Right lung (tissue), 5 donors: Measurements from ENCODE around the gene SMIM11. TPM values are rescaled to one million over a fixed set of nuclear protein-coding genes. Genes with fewer than 3 reads are reported as not detected.
"Not testable (repeated sequence)": the region's sequence is repeated elsewhere in the genome, so short reads cannot be mapped to it uniquely, and the experiment has no call there.

ENCODE experiments used
- DNase-seq, 2 donors: peaks; one replicate each; pipeline ENCODE4 v3.0.0-alpha.2; 2013
- polyA plus RNA-seq, 5 donors: library from polyadenylated mRNA; unstranded; fragments of 120-200 nt; gene quantifications; one replicate each; pipeline versions ENCODE4 v1.2.1 to v1.2.3, GENCODE V29; 2013; ENCODE audit warnings: inconsistent platforms in 1 of 5, low replicate concordance in 1 of 5; ENCODE audit not compliant: insufficient read length in 5 of 5, insufficient read depth in 1 of 5

Gene SMIM11
- polyA plus RNA-seq, 5 donors, result 2.4 to 14.3 (median 9.2) TPM

- DNase-seq, result no peak
Measured at GRCh38 chr21:34352556-34352955, 22.8 kb upstream of the SMIM11 start.

GRCh38 chr21:34353182-34353581, 22.1 kb upstream of the SMIM11 start:
- no peak for DNase-seq

DNA sequence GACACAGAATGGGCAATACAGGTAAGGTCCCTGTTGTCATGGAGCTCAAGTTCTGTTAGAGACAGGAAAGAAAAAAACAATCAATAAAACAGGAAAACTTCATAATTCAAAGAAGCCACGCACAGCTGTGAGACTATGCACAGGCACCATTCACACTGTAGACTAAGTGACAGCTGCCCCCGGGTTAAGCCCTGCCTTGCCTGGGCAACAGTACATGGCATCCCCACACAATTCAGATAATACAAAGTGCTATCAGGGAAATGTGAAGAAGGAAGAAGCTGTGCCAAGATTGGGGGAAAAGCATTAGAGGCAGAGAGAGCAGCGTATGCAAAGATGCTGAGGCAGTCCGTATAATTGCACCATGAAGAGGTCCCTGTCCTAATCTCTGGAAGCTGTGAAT, 20.5 kb upstream of the SMIM11 start:
- DNase-seq, result no peak

GRCh38 chr21:34355570-34355969, 19.7 kb upstream of the SMIM11 start:
- DNase-seq, result no peak

DNA sequence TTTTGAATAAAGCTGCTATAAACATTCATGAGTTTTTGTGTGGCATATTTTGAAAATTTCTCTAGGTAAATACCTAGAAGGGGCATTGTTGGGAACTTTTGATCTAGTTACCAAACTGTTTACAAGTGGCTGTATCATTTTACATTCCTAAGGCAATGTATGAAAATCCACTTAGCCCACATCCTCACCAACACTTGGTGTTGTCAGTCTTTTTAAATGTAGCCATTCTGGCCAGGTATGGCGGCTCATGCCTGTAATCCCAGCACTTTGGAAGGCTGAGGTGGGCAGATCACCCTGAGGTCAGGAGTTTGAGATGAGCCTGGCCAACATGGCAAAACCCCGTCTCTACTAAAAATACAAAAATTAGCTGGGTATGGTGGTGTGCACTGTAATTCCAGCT, 17.4 kb upstream of the SMIM11 start:
- no peak for DNase-seq

GRCh38 chr21:34358866-34359265, 16.4 kb upstream of the SMIM11 start:
- DNase-seq, result no peak

DNA sequence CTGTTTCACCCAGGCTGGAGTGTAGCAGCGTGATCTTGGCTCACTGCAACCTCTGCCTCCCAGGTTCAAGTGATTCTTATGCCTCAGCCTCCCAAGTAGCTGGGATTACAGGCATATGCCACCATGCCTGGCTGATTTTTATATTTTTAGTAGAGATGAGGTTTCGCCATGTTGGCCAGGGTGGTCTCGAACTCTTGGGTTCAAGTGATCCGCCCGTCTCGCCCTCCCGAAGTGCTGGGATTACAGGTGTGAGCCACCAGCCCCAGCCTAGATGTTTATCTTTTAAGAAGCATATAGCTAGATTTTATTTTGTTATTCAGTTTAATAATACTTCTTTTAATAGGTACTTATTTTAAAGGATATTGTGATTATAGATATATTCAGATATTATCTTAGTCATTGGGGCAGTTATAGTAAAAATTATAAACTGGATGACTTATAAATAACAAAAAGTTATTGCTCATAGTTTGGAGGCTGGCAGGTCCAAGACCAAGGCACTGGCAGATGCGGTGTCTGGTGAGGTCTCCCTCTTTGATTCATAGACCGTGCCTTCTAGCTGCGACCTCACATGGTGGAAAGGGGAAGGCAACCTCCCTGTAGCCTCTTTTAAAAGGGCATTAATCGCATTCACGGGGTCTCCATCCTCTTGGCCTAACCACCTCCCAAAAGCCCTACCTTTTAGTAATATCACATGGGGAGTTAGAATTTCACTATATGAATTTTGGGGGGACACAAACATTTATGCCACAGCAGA, 14.6 kb upstream of the SMIM11 start:
- no peak for DNase-seq

DNA sequence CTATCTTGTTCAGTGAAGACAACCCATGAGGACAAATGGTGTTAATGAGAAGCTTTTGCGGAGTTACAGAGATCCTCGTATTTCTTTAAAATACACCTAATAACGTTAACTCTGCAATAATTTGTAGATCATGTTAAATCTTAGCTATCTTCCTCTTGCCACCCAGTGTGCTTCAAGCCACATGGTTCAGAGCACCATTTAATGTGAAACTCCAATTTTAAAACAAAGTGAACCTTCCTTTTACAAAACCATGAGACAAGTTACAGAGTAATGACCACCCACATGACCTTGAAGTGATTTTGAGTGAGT, 13.2 kb upstream of the SMIM11 start:
- no peak for DNase-seq

- no peak for DNase-seq
Measured at GRCh38 chr21:34362670-34363069, 12.6 kb upstream of the SMIM11 start.

DNA sequence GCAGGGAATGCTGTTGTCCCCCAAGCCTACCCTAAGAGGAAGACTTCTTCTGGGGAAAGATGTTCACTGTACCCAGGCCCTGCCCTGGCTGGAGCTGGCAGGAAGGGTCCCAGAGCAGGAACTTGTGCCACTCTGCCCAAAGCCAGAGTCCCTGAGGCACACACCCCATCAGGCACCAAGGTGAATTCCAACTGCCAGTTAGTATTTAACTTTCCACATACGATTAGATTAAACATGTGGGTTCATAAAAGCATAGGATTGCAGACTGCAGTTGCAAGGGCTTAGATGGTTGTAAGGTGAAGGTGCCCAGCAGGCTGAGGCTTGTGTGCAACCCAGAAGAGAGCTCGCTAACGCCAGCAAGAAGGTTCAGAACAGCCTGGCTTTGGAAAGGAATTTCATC, 11.6 kb upstream of the SMIM11 start, which contains the start of gene KCNE2:
Gene KCNE2, plus strand, starts transcription at position 274 of the 400 bp plus-strand sequence. CDS start 6,473 bp downstream, outside the sequence.
- DNase-seq, result no peak

- DNase-seq, result no peak
Measured at GRCh38 chr21:34364921-34365320, 10.4 kb upstream of the SMIM11 start.

DNA sequence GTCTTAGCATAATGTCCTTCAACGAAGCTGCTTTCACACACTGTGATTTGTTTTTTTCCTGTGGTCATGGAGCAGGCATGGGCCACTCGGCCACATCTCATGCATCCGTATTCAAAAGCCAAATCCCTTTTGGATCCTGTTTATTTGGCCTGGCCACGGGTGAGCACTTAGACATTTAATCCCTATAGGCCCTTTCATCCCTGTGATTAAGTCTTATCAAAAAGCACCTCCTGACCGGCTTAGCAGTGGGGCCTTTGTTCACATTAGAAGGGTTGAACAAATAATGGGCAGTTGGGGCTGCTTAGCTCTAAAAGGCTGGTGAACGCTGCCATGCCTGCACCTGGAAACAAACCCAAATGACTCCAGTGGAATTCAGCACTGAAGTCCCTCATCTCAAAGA, 9.5 kb upstream of the SMIM11 start:
- no peak for DNase-seq

DNA sequence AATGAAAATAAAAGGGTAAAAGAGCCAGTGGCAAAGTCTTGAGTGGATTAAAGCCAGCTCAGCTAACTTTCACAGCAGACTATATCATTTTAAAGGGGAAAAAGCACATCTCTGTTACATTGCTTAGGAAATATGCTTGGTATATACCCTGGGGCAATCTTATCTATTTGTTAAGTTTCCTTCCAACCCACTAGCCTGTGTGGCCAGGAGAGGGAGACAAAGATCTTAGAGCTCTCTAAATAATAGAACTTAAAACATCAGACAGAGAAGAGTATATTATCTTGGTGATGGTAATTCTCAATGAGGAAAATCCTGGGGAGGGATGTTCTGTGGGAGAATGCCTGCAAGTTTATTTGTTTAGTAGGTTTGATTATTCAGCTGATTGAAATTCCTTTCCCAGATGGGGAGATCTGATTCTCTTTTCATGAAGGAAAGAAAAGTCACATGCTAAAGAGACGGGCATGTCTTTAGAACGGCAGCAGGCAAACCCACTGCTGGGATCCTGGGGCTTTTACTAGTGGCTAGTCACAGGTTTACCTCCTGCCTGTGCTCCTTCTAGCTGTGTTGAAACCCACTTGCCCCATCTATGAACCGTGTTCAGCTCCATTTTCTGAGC, 7.9 kb upstream of the SMIM11 start:
- no peak for DNase-seq

GRCh38 chr21:34369741-34370140, 5.6 kb upstream of the SMIM11 start:
- DNase-seq, result no peak

DNA sequence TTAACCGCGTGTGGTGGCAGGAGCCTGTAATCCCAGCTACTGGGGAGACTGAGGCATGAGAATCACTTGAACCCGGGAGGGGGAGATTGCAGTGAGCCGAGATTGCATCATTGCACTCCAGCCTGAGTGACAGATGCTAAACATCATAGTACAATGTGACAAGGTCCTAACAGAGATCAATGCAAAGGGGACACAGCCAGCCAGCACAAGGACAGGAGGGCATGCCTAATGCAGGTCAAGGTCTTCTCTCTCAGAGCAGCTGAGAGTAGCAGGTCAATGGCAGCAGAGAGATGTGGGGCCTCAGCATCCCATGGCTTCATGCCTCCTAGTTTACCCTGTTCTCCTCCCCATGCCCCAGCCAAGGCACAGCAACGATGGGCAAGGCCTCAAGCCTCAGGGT, 3.0 kb upstream of the SMIM11 start:
- no peak for DNase-seq

GRCh38 chr21:34374462-34374861, 845 bp upstream of the SMIM11 start:
- DNase-seq, result not testable (repeated sequence)

DNA sequence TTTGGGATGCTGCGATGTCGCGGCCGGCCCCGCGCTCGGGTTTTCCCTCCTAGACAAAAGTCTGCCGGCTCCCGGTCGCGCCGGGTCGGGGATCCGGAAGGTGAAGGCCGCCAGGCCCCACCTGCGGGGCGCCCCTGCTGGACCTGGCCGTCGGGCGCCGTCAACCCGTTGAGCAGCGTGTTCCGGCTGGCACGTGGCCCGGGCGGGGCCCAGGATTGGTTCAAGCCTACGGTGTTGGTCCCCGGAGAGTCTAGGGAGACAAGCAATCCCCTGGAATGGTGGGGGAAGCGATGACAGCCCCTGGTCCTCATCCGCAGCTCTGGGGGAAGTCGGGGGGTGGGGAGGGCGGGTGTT, 289 bp downstream of the SMIM11 start:
- DNase-seq, result not testable (repeated sequence)

GRCh38 chr21:34383138-34383537, 7.8 kb downstream of the SMIM11 start:
- DNase-seq, result not testable (repeated sequence)

GRCh38 chr21:34383724-34384415, 8.6 kb downstream of the SMIM11 start:
- not testable (repeated sequence) for DNase-seq

- not testable (repeated sequence) for DNase-seq
Measured at GRCh38 chr21:34400522-34400921, 25.2 kb downstream of the SMIM11 start.

DNA sequence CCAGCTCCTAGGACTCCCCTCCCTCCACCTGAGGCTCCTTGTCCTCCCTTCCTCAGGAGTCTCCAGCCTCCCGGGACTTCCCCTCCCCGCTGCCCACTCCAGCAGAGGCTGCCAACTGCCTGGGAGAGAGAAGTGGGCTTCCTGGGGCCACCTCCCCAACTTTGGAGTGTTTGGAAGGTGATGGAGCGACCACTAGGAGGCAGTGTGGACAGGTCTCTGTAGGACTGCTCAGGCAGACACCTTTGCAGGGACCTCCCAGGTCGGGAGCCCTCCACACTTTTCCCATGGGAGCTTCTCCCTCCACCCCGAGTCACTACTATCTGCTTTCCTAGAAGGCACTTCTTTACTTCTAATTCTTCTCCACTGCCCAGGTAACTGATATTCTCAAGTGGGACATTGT, 29.4 kb downstream of the SMIM11 start:
- not testable (repeated sequence) for DNase-seq

DNA sequence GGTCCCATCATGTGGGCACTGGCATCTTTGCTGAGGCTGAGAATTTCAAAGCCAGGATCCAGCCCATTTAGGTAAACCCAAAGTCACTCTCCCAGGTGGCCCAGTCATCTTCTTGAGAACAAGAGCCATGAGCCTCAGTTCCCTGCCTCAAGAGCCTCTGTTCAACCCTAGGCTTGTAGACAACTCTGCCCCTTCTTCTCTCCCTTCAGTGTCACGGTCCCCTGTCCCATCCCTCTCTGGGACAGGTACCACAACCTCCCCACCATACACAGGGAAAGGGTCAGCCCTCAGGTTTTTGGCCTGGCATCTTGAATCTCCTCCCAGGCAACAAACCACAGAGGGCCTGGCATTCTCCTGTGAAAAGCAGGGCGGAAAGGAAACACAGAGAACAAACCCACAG, 30.4 kb downstream of the SMIM11 start:
- not testable (repeated sequence) for DNase-seq

GRCh38 chr21:34406102-34406501, 30.8 kb downstream of the SMIM11 start:
- not testable (repeated sequence) for DNase-seq
